HCEC 1CT (cell line): ENCODE results near the gene CHM.
"Not testable (repeated sequence)": the region's sequence is repeated elsewhere in the genome, so short reads cannot be mapped to it uniquely, and the experiment has no call there.

ENCODE experiments used
- DNase-seq: peaks from one replicate; pipeline ENCODE4 v3.0.0-alpha.2; 2017

The CHM gene

DNA sequence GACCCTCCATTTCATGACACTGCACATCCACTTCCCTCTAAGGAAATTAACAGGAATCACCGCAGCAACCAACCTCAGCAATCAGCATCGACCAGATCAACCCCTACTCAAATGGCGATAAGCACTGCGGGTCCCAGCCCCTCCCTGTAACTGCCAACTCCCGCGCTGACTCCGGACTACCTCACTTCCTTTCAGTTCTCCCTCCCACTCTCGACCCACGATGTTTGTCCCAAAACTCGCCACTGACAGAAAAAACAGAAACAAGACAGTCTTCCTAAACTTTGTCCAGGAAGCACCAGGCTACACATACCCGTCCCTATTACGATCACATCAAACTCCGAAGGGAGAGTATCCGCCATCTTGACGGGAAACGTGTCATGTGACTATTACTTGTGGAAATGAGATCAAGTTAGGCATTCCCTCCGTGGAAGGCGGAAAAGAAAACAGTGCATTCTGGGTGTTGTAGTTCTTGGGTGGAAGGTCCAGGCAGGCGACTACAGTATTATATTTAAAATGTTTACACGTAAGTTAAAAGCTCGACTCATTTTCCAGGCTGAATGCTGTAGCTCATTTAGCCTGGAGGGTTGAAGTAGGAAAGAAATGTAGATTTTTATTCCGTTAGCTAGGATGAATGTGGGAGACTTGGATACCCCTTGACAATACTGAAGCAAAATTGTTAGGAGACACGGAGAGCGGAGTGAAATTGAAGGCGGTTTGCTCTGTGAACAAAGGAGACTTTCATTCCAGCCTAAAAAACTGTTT, at the start of gene CHM:
TSS of gene CHM (minus strand) at position 385 of the 762 bp plus-strand sequence. CDS start at position 359, 26 bp downstream.
- peak; percentile 69 for DNase-seq

GRCh38 chrX:86078650-86079049, 31.3 kb upstream of the CHM start:
- no peak for DNase-seq

DNA sequence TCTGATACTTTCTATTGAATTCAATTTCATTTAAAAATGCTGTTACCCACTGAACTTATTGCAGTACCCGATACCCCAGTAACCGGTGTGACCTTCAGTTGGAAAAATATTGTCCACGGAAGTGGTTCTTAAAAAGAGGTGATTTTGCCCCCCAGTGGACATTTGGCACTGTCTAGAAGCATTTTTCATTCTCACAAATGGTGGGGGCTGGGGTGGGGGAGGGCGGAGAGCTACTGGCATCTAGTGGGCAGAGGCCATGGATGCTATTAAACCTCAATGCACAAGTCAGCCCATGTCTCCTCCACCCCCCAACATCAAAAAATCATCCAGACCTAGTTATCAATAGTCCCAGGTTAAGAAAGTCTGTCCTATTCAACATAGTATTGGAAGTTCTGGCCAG, 19.6 kb upstream of the CHM start:
- no peak for DNase-seq

GRCh38 chrX:86061407-86061806, 14.0 kb upstream of the CHM start:
- DNase-seq: no peak

DNA sequence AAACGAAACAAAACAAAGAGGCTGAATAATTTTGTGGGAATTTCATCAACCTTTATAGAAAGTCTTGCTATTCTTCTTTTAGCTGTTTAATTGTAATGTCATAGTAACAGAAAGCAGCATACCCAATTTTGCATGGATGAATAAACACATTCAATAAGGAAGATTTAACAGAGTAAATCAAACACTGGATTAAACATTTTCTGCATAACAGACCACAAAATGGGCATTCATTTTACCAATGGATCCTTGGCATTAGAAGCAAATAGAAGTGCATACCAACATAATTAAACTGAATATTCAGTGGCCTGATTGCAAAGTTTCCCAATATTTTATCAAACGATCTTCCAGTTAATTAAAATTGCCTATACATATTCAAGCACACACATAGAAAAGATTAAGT, 4.4 kb upstream of the CHM start:
- no peak for DNase-seq

DNA sequence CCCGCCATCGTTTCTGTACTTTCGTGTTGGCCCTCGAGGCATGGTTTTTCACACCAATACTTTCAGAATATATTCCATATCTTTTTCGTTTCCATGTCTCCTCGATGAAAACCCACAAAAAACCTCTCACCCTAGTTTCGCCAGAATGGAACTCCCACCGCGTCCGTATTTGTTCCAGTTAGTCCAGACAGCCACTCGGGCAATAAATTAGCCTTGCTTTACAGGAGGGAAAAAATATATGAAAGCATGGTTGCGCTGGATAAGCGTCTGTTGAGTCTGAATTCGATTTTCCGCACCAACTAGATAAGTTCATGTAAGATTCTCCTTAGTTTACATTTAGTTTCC, 550 bp upstream of the CHM start:
- DNase-seq: no peak

GRCh38 chrX:86044216-86044615, 3.1 kb downstream of the CHM start:
- no peak for DNase-seq

GRCh38 chrX:86039625-86040568, 7.5 kb downstream of the CHM start:
- no peak for DNase-seq

DNA sequence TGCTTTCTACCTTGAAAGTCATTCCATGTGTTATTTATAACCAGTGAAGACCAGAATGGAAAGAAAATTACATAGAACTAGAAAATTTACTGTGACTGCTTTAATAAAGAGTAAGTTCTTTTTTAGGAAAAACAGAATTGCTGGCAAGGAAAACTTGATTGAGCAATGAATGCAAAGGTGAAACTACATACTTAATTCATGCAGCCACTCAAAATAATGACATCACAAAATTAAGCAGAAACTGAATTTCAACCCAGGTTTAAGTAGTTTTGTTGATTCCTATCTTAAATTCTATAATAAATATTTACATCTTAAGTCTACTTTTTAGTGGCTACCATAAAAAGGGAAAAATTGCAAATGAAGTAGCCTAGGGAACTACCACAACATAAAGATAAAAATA, 14.0 kb downstream of the CHM start:
- DNase-seq: no peak

GRCh38 chrX:86028681-86029080, 18.7 kb downstream of the CHM start:
- DNase-seq: no peak

GRCh38 chrX:86023811-86024210, 23.5 kb downstream of the CHM start:
- DNase-seq: peak; percentile 3

GRCh38 chrX:86021652-86022289, 25.6 kb downstream of the CHM start:
- no peak for DNase-seq

DNA sequence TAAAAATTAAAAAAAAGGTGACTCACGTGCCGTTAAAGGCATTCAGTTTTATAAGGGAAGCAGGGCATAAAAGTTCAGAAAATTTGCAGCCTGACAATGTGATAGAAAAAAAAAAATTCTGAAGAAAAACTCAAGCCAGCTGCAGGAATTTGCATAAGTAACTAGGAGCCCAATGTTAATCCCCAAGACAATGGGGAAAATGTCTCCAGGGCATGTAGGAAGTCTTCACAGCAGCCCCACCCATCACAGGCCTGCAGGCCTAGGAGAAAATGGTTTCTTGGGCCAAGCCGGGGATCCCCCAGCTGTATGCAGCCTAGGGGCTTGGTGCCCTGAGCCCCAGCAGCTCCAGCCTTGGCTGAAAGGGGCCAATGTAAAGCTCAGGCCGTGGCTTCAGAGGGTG, 31.2 kb downstream of the CHM start:
- DNase-seq: no peak

DNA sequence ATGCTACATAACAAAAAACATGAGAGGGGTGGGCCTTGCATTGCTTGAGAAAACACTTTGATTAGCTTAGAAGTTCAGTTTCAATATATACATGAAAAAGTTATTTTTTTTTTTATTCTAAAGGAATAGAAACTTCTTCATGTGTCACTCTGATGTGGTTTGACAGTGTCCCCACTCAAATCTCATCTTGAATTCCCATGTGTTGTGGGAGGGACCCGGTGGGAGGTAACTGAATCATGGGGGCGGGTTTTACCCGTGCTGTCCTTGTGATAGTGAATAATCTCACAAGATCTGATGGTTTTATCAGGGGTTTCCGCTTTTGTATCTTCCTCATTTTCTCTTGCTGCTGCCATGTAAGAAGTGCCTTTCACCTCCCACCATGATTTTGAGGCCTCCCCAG, 32.4 kb downstream of the CHM start:
- not testable (repeated sequence) for DNase-seq

DNA sequence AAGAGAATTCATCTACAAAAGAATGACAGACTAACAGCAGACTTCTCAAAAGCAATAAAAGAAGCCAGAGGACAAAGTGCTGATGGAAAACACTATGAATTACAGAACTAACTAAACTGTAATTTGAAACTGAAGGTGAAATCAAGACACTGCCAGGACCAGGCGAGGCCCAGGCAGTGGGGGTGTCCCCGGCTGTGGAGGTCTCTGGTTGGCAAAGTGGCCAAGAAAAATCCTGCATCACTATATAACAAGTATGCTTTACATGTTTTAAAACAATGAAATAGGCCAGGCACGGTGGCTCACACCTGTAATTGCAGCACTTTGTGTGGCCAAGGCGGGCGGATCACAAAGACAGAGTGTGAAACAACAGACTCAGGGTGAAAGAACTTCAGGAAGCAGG, 32.9 kb downstream of the CHM start:
- DNase-seq: no peak

DNA sequence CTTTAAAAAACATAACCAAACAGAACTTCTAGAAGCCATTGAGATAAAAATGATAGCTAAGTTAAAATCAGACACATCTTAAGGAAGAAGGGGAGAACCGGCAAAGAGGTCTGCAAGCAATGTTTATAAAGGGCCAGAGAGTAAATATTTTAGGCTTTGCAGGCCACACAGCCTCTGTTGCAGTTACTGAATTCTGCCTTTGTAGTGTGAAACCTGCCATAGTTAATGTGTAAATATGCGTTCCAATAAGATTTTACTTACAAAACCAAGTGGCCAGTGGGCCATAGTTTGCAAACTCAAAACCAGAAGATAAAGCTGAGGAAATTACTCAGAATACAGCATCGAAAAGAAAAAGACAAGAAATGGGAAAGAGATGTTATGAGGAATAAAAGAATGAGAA, 33.6 kb downstream of the CHM start:
- DNase-seq: no peak

- no peak for DNase-seq
These were observed 35.2 kb downstream of the CHM start for GRCh38 chrX:86012188-86012587.

GRCh38 chrX:86009803-86010202, 37.6 kb downstream of the CHM start:
- DNase-seq: not testable (repeated sequence)

DNA sequence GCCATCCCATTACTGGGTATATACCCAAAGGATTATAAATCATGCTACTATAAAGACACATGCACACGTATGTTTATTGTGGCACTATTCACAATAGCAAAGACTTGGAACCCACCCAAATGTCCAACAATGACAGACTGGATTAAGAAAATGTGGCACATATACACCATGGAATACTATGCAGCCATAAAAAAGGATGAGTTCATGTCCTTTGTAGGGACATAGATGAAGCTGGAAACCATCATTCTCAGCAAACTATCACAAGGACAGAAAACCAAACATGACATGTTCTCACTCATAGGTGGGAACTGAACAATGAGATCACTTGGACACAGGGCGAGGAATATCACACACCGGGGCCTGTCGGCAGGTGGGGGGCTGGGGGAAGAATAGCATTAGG, 39.5 kb downstream of the CHM start:
- not testable (repeated sequence) for DNase-seq

GRCh38 chrX:86002076-86002896, 45.1 kb downstream of the CHM start:
- DNase-seq: no peak

GRCh38 chrX:85998954-85999353, 48.4 kb downstream of the CHM start:
- DNase-seq: no peak

DNA sequence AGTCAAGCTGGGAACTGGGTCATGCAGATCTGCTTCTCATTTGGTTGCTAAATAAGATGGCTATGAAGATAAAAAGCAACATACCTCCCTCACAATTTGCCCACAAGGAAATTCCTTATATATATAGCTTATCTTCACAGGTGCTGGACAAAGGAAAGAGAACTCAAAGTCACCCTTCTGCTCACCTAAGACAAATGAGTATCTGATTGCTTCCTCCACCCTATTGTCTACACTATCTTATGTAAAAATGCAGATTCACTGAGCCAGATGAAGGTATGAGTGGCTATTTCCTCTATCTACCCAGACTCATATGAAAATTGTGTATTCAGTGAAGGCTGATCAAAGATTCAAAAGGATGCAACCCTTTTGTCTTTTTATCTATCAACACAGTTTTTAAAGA, 50.8 kb downstream of the CHM start:
- no peak for DNase-seq

DNA sequence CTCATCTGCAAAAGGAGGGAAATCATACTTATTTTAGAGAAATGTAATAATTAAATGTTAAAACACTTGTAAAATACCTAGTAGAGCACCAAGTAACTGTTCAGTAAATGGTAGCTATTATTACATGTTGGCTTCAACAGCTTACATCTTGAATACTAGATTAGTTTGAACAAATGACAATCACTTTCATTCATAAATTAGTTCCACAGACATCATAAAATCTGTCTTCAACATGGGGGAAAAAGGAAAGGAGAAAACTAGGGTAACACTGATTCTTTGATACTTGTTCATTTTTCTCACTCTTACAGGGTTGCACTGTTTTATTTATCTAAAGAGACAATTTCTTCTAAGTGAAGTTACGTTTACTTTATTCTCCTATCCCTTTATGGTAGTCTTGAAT, 51.7 kb downstream of the CHM start:
- no peak for DNase-seq
